Stimulated activated CD4-positive, alpha-beta T cell treated with anti-CD3 and anti-CD28 coated beads, Interleukin-12 subunit alpha, Interleukin-12 subunit beta, amount 100 ng/mL, for 48 hours (primary cell): Measurements from ENCODE around the gene BUD13.
A peak's percentile ranks its signal among the peaks of the same experiment; 100 is the strongest.
"Not testable (repeated sequence)": the region's sequence is repeated elsewhere in the genome, so short reads cannot be mapped to it uniquely, and the experiment has no call there.

Experiments used
- DNase-seq, 3 donors: peaks; one replicate each; pipeline ENCODE4 v3.0.0-alpha.2; 2020; ENCODE audit warnings: low read depth in 2 of 3, low spot score in 1 of 3

BUD13 gene, protein sequence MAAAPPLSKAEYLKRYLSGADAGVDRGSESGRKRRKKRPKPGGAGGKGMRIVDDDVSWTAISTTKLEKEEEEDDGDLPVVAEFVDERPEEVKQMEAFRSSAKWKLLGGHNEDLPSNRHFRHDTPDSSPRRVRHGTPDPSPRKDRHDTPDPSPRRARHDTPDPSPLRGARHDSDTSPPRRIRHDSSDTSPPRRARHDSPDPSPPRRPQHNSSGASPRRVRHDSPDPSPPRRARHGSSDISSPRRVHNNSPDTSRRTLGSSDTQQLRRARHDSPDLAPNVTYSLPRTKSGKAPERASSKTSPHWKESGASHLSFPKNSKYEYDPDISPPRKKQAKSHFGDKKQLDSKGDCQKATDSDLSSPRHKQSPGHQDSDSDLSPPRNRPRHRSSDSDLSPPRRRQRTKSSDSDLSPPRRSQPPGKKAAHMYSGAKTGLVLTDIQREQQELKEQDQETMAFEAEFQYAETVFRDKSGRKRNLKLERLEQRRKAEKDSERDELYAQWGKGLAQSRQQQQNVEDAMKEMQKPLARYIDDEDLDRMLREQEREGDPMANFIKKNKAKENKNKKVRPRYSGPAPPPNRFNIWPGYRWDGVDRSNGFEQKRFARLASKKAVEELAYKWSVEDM

GRCh38 chr11:116772443-116773202 is at the start of gene BUD13:
Gene BUD13, minus strand, starts transcription at chr11:116772987. Its CDS starts 23 bp downstream, at chr11:116772964.
- peak; percentile 84 to 95 (median 94) for DNase-seq

- DNase-seq, result no peak
These were observed 49.8 kb upstream of the BUD13 start for GRCh38 chr11:116822575-116822974.

DNA sequence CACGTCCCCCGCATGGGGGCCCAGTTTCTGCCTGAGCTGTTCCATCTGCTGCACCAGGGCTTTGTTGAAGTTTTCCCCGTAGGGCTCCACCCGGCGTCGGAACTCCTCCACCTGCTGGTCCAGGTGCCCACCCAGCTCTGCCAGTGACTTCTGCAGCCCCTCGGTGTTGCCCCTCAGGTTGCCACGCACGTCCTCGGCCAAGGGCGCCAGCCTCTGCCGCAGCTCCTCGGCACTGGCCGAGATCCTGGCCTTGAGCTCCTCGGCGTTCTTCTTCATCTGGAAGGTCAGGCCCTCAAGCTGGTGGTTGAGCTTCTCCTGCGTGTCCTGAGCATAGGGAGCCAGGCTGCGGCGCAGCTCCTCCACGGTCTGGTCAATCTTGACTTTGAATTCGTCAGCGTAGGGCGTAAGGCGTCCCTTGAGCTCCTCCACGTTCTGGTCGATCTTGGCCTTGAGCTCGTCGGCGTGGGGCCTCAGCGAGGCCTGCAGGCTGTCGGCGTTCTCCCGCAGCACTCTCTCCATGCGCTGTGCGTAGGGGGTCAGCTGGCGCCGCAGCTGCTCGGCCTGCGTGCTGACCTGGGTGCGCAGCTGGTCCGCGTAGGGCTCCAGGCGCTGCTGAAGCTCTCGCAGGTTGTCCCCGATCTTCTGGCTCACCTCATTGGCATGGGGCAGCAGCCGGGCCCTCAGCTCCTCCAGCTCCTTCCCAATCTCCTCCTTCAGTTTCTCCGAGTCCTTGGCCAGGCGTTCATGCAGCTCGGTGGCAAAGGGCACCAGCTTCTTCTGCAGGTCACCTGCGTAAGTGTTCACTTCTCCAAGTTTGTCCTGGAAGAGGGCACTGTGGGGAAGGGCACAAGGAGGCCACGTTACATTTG is 48.5 kb upstream of the BUD13 start:
- DNase-seq, result no peak

GRCh38 chr11:116819049-116819448 is 46.3 kb upstream of the BUD13 start:
- DNase-seq, result no peak

- no peak for DNase-seq
These were observed 41.7 kb upstream of the BUD13 start for GRCh38 chr11:116814502-116814901.

- DNase-seq, result no peak
These were observed 41.1 kb upstream of the BUD13 start for GRCh38 chr11:116813781-116814471.

DNA sequence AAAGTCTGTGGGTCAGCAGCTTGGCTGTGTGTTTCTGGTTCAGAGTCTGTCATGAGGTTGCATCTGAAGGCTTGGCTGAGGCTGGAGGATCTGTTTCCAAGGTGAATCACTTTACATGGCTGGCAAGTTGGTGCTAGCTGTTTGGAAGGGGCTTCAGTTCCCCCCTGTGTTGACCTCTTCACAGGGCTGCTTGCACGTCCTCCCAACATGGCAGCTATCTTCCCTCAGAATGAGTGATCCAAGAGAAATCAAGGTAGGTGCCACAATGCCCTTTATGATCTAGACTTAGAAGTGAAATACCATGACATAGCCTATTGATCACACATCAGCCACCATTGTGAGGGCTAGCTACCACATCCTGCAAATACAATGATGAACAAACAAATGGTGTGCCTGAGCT is 40.4 kb upstream of the BUD13 start:
- DNase-seq, result no peak

GRCh38 chr11:116812109-116812508 is 39.3 kb upstream of the BUD13 start:
- no peak for DNase-seq

GRCh38 chr11:116811194-116811593 is 38.4 kb upstream of the BUD13 start:
- no peak for DNase-seq

DNA sequence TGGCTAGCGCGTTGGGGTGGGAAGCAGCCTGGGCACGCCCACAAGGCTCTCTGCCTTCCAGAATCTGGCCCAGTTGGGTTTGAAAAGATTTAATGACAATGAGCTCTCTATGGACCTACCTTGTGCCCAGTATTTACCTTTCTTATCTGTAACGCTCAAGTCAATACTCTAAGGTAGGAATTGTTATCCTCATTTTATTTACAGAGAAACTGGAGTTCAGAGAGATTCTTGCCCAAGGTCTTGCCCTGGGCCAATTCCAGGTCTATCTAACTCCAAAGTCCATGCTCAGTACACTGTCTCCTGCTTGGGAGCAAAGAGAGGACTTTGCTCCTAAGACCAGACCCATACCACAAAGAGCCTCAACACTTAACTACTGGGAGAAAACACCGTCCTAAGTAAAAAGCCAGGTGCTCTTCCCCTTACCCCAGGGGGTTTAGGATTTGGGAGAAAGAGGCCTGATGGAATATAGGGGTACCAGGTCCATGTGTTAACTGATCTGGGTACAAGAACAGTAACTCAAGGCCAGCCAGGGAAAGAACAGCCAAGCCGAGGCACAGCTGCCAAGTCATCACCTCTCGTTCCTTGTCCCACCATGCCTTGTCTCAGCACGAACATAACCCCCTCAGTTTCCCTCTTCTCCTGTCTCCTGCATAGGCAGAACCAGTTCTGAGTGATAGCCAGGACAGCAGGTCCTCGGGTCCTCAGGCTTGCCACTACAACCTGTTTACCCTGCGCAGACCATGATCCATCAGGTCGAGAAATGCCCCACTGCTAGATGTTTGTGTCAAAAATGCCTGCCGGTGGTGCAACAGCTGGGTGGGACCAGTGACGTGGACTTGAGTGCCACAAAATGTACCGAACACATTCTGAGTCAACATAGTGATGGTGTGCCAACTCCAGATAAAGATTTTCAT is 35.7 kb upstream of the BUD13 start:
- no peak for DNase-seq

- no peak for DNase-seq
These were observed 34.9 kb upstream of the BUD13 start for GRCh38 chr11:116807601-116808261.

GRCh38 chr11:116804001-116804400 is 31.2 kb upstream of the BUD13 start:
- no peak for DNase-seq

GRCh38 chr11:116801662-116802061 is 28.9 kb upstream of the BUD13 start:
- DNase-seq, result not testable (repeated sequence)

GRCh38 chr11:116800610-116801009 is 27.8 kb upstream of the BUD13 start:
- no peak for DNase-seq

DNA sequence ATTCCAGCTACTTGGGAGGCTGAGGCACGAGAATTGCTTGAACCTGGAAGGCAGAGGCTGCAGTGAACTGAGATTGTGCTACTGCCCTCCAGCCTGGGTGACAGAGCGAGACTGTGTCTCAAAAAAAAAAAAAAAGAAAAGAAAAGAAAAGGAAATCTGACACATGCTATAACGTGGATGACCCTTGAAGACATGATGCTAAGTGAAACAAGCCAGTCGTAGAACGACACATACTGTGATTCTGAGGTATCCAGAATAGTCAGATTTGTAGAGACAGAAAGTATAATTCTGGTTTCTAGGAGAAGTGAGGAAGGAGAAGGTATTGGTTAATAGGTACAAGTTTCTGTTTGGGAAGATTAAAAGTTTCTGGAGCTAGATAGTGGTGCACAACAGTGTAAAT is 25.6 kb upstream of the BUD13 start:
- DNase-seq, result no peak

DNA sequence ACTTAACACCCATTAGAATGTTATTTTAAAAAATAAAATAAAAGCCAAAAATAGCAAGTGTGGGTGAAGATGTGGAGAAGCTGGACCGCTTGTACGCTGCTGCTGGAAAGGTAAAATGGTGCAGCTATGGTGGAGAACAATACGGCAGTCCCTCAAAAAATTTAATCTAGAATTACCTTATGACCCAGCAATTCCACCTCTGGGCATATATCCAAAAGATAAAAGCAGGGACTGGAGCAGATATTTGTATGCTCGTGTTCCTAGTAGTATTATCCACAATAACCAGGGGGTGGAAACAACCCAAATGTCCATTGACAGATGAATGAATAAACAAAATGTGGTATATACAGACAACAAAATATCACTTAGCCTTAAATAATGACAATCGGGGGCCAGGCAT is 25.0 kb upstream of the BUD13 start:
- DNase-seq, result no peak

DNA sequence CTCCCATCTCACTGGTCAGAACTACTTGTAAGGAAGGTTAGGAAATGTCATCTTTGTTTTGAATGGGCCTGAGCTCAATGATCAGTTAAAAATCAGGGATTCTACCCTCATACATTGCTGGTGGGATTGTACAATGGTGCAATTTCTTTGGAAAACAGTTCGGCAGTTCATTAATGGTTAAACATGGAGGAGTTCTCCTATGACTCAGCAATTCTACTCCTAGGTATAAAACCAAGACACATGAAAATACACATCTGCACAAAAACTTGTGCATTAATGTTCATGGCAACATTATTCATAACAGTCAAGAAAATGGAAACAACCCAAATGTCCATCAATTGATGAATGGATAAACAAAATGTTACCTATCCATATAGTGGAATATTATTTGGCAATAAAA is 23.8 kb upstream of the BUD13 start:
- DNase-seq, result no peak

DNA sequence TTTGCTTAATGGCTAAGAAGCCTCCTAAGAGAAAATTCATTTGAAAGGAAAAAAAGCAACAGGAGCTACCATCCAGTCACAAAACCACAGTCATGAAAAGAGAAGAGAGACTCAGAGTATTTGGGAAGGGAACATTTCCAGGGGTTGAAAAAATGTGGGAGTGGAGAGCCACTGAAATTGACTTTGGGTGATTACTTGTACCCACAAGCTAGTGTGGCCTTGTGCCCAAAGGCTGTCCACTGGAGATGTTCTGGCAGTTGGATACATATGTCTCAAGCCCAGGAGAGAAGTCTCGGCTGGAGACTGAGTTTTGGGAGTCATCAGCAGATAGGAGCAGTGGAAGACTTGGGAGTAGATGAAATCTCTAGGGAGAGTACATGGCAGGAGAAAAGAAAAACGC is 22.1 kb upstream of the BUD13 start:
- no peak for DNase-seq

GRCh38 chr11:116793772-116794097 is 20.9 kb upstream of the BUD13 start:
- DNase-seq, result no peak
